SK-N-SH (cell line): ENCODE data around the gene RCBTB2. TPM values are rescaled to one million over a fixed set of nuclear protein-coding genes. Genes with fewer than 3 reads are reported as not detected.
A peak's percentile ranks its signal among the peaks of the same experiment; 100 is the strongest.

Source experiments
- CTCF ChIA-PET: fragments of 300-600, 350-600 bp; formaldehyde crosslinking; extraction: SDS; loops from one replicate; lab custom pipeline; 2021; lab: Yijun Ruan, JAX
- POLR2A ChIA-PET: fragments of 350-600 bp; sonication (Branson Sonifier 250); formaldehyde crosslinking; extraction: SDS; loops from one replicate; lab custom pipeline; 2020; ENCODE audit warnings: antibody characterized with exemption, inconsistent platforms; lab: Yijun Ruan, JAX
- DNase-seq: peaks from one replicate; pipeline ENCODE4 v3.0.0; 2012
- H2AFZ ChIP-seq: fragments of 200-600 bp; sonication (generic); 2 replicates; pipeline ENCODE4 v1.8.1; 2016; ENCODE audit warnings: antibody characterized with exemption, mild to moderate bottlenecking, low read depth
- H3F3A ChIP-seq: fragments of 200-600 bp; sonication (generic); replicated peaks from 2 replicates; pipeline ENCODE3; 2016; ENCODE audit warnings: antibody characterized with exemption, mild to moderate bottlenecking; ENCODE audit not compliant: insufficient read depth
- H3K27ac ChIP-seq, 2 experiments: fragments of 200-500 bp in 1 of 2; fragments of 200-600 bp in 1 of 2; sonication (Bioruptor generic) in 1 of 2; sonication (generic), shearing (Covaris generic) in 1 of 2; 2 replicates each; pipeline versions ENCODE4 v1.5.1 to v1.6.1; 2014 to 2016; ENCODE audit warnings: low read depth in 2 of 2, inconsistent platforms in 1 of 2, low read length in 1 of 2, mild to moderate bottlenecking in 1 of 2, mixed read lengths in 1 of 2
- H3K27me3 ChIP-seq: fragments of 200-600 bp; sonication (generic), shearing (Covaris generic); 2 replicates; pipeline ENCODE4 v1.6.1; 2016; ENCODE audit warnings: mixed run types; ENCODE audit not compliant: insufficient read depth
- H3K36me3 ChIP-seq, 2 experiments: fragments of 200-500 bp in 1 of 2; fragments of 200-600 bp in 1 of 2; sonication (Bioruptor generic) in 1 of 2; sonication (generic) in 1 of 2; replicated peaks in 1 of 2; 2 replicates each; pipeline versions ENCODE3 to v1.5.1; 2014 to 2016; ENCODE audit warnings: low read length in 1 of 2, mild to moderate bottlenecking in 1 of 2; ENCODE audit not compliant: insufficient read depth in 2 of 2, control insufficient read depth in 1 of 2
- H3K4me1 ChIP-seq, 2 experiments: fragments of 200-500 bp in 1 of 2; fragments of 200-600 bp in 1 of 2; sonication (Bioruptor generic) in 1 of 2; sonication (generic), shearing (Covaris generic) in 1 of 2; 2 replicates each; pipeline versions ENCODE4 v1.5.1 to v1.6.1; 2014 to 2016; ENCODE audit warnings: low read depth in 1 of 2, low read length in 1 of 2, mixed run types in 1 of 2; ENCODE audit not compliant: insufficient read depth in 2 of 2, control insufficient read depth in 1 of 2
- H3K4me2 ChIP-seq: fragments of 200-600 bp; sonication (generic), shearing (Covaris generic); 2 replicates; pipeline ENCODE4 v1.6.1; 2017; ENCODE audit warnings: mixed run types
- H3K4me3 ChIP-seq, 2 experiments: fragments of 200-500 bp in 1 of 2; fragments of 200-600 bp in 1 of 2; sonication (Bioruptor generic) in 1 of 2; sonication (generic), shearing (Covaris generic) in 1 of 2; 2 replicates each; pipeline versions ENCODE4 v1.5.1 to v1.8.1; 2014 to 2016; ENCODE audit warnings: low read depth in 2 of 2, inconsistent platforms in 1 of 2, low read length in 1 of 2, mild to moderate bottlenecking in 1 of 2, mixed read lengths in 1 of 2, moderate library complexity in 1 of 2
- H3K79me2 ChIP-seq: fragments of 200-600 bp; sonication (generic); 2 replicates; pipeline ENCODE4 v1.8.1; 2017; ENCODE audit warnings: mild to moderate bottlenecking; ENCODE audit not compliant: insufficient read depth
- H3K9ac ChIP-seq: fragments of 200-600 bp; sonication (generic); 2 replicates; pipeline ENCODE4 v1.6.1; 2017; ENCODE audit warnings: mixed run types
- H3K9me2 ChIP-seq: fragments of 200-600 bp; sonication (generic); 2 replicates; pipeline ENCODE4 v1.6.1; 2017; ENCODE audit warnings: mixed run types
- H3K9me3 ChIP-seq: fragments of 200-600 bp; sonication (generic); 2 replicates; pipeline ENCODE4 v1.6.1; 2017; ENCODE audit warnings: mixed run types, mild to moderate bottlenecking, moderate library complexity
- H4K20me1 ChIP-seq: fragments of 200-600 bp; sonication (generic); 2 replicates; pipeline ENCODE4 v1.6.1; 2017; ENCODE audit warnings: mild to moderate bottlenecking, mixed run types; ENCODE audit not compliant: insufficient read depth
- EP300 ChIP-seq, 2 experiments: IDR thresholded peaks; 2 replicates each; pipeline versions ENCODE4 v1.4.0 to v1.6.1; 2012; ENCODE audit warnings: borderline replicate concordance in 1 of 2, low read depth in 1 of 2, low read length in 1 of 2
- FOSL2 ChIP-seq: IDR thresholded peaks from 2 replicates; pipeline ENCODE4 v1.4.0; 2012; ENCODE audit warnings: low read depth, mild to moderate bottlenecking, moderate library complexity, borderline replicate concordance
- GABPA ChIP-seq: IDR thresholded peaks from 2 replicates; pipeline ENCODE4 v1.4.0; 2012; ENCODE audit warnings: low read depth, mild to moderate bottlenecking
- IRF3 ChIP-seq: fragments of 150-350 bp; IDR thresholded peaks from 2 replicates; pipeline ENCODE4 v1.6.1; 2016; ENCODE audit warnings: mild to moderate bottlenecking, low read depth, low read length
- JUND ChIP-seq: IDR thresholded peaks from 2 replicates; pipeline ENCODE4 v1.4.0; 2012
- NRF1 ChIP-seq: IDR thresholded peaks from 2 replicates; pipeline ENCODE4 v1.6.1; 2012; ENCODE audit warnings: low read depth, mild to moderate bottlenecking, low read length
- RFX5 ChIP-seq: IDR thresholded peaks from 2 replicates; pipeline ENCODE4 v1.6.1; 2012; ENCODE audit warnings: mild to moderate bottlenecking, improper control_type of control experiment, low read length
- RXRA ChIP-seq: IDR thresholded peaks from 2 replicates; pipeline ENCODE4 v1.4.0; 2012; ENCODE audit warnings: low read depth, mild to moderate bottlenecking, borderline replicate concordance
- SIN3A ChIP-seq: IDR thresholded peaks from 2 replicates; pipeline ENCODE4 v1.6.1; 2012; ENCODE audit warnings: low read depth, mild to moderate bottlenecking, low read length, moderate library complexity, borderline replicate concordance
- USF1 ChIP-seq: IDR thresholded peaks from 2 replicates; pipeline ENCODE4 v1.4.0; 2012; ENCODE audit warnings: low read depth, borderline replicate concordance
- USF2 ChIP-seq: fragments of 150-350 bp; IDR thresholded peaks from 2 replicates; pipeline ENCODE4 v1.6.1; 2017; ENCODE audit warnings: antibody characterized with exemption, low read length, low read depth, borderline replicate concordance
- WGBS: methylation state at CpG from one replicate; pipeline ENCODE4 v1.1.6; 2017; ENCODE audit warnings: low lambda C conversion rate; 5-methylcytosine and 5-hydroxymethylcytosine counted together
- polyA plus RNA-seq, 3 experiments: library from polyadenylated mRNA; depleted of rRNA; stranded (reverse); fragments of >200 nt; gene quantifications; 2 replicates each; pipeline ENCODE4 v1.2.3, GENCODE V29; 2012

Gene RCBTB2
- polyA plus RNA-seq, 1 of the 3 experiments (the other 2 are of a cell fraction) = 2.8 TPM

DNA sequence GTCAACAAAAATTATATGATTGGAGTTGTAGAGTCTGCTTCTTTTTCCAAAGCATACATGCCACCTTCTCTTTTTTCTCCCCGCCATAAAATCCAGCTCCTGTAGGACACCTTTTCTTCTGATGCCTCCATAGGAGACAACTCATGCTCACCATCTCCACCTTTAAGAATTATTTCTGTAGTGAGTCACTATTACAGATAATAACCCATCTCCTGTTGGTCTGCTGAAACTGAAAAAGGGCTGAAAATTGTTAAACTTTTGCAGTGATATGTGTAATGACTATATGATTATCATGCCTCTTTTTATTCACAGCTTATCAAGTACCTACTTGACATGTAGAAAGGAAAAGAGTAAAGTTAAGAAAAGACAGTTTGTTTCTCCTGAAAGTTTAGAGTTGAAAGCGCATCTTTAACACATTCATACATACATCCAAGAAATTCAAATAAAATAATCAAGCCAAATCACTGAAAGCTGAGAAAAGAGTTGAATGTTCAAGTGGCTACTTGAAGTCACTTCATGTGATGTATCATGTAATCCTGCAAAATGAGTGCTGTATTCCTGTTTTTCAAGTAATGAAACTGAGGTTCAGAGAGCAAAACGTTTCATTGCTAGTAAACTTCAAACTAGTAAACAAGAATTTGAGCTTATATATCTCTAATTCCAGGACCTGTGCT lies 84.5 kb downstream of the RCBTB2 start:
- peaks cover 27% of the 10 kb centered on the region for H3F3A ChIP-seq
- H4K20me1 ChIP-seq = no peaks in the 10 kb centered on the region
- WGBS = 92% methylated on average over 3 of the region's 3 CpGs
- H3K79me2 ChIP-seq = peaks cover 34% of the 10 kb centered on the region
- TF ChIP-seq NRF1 = no peak
- no peak for TF ChIP-seq EP300 (IDR thresholded peaks at IDR 0.05; ENCODE audit: borderline replicate concordance in 1 of 2, low read depth in 1 of 2, low read length in 1 of 2)
- no peak for TF ChIP-seq GABPA
- TF ChIP-seq USF1 = no peak
- TF ChIP-seq RFX5 = no peak
- TF ChIP-seq IRF3 = no peak
- peaks cover 8 to 27% of the 10 kb centered on the region in 2 experiments for H3K36me3 ChIP-seq
- H3K27me3 ChIP-seq = no peaks in the 10 kb centered on the region
- ChIA-PET POLR2A (no interaction called here), CTCF (interaction anchor here (1.3 kb wide), 1 partner anchor 8 kb away, joined by 6 read pairs; no protein-coding TSS in a partner anchor)
- no peaks in the 10 kb centered on the region for H3K9me3 ChIP-seq
- H3K9me2 ChIP-seq = no peaks in the 10 kb centered on the region
- peak overlapping the region; percentile 35; the same call in 1 of the 2 replicates for H3K4me2 ChIP-seq
- H3K4me3 ChIP-seq = no peak overlapping the region
- no peak overlapping the region for H2AFZ ChIP-seq
- no peak for DNase-seq
- H3K4me1 ChIP-seq = peaks cover 0 to 11% of the 10 kb centered on the region in 2 experiments; a peak in 1 of 4 replicates
- peak overlapping the region; percentile 5 to 50; a peak in 3 of 4 replicates for H3K27ac ChIP-seq
- no peak overlapping the region for H3K9ac ChIP-seq

GRCh38 chr13:48446464-48446863 lies 86.4 kb downstream of the RCBTB2 start:
- peaks cover 0 to 11% of the 10 kb centered on the region in 2 experiments; a peak in 1 of 4 replicates for H3K4me1 ChIP-seq
- peaks cover 27% of the 10 kb centered on the region for H3F3A ChIP-seq
- no peak overlapping the region for H3K9ac ChIP-seq
- ChIA-PET POLR2A (no interaction called here), CTCF (no interaction called here)
- no peaks in the 10 kb centered on the region for H3K9me2 ChIP-seq
- no peaks in the 10 kb centered on the region for H4K20me1 ChIP-seq
- H3K9me3 ChIP-seq = no peaks in the 10 kb centered on the region
- H3K27ac ChIP-seq = peak overlapping the region in 1 of 2 experiments; percentile 51; a peak in 2 of 4 replicates
- 95% methylated on average over 1 of the region's 1 CpG for WGBS
- no peaks in the 10 kb centered on the region for H3K27me3 ChIP-seq
- DNase-seq = no peak
- peaks cover 8 to 12% of the 10 kb centered on the region in 2 experiments for H3K36me3 ChIP-seq
- TF ChIP-seq FOSL2 (peak; percentile 58; the same call in 1 of the 2 replicates), IRF3 (no peak), EP300 (IDR thresholded peaks at IDR 0.05; ENCODE audit: borderline replicate concordance in 1 of 2, low read depth in 1 of 2, low read length in 1 of 2) (no peak), JUND (peak; percentile 60), SIN3A (no peak), USF2 (no peak), RXRA (no peak)
- H3K4me3 ChIP-seq = no peak overlapping the region
- peaks cover 24% of the 10 kb centered on the region for H3K79me2 ChIP-seq
- H2AFZ ChIP-seq = no peak overlapping the region
- H3K4me2 ChIP-seq = no peak overlapping the region
